Gastrocnemius medialis (tissue), 4 donors: ENCODE results near the gene USH1C. TPM values are rescaled to one million over a fixed set of nuclear protein-coding genes. Genes with fewer than 3 reads are reported as not detected.

Source experiments
- ATAC-seq, 2 donors: fragments of 150-250 bp; one replicate each; pipeline ENCODE4 v1.9.1; 2016
- DNase-seq, 2 donors: peaks; one replicate each; pipeline ENCODE4 v3.0.0-alpha.2; 2019
- H3K27ac ChIP-seq, 4 donors: fragments of 200-600 bp; sonication (generic); 1 replicate in 1 of 4; 2 replicates in 3 of 4; pipeline ENCODE4 v1.5.1; 2016 to 2018; ENCODE audit warnings: mild to moderate bottlenecking in 2 of 4, moderate library complexity in 1 of 4
- H3K27me3 ChIP-seq, 3 donors: fragments of 200-600 bp; sonication (generic) in 2 of 3; 1 replicate in 1 of 3; 2 replicates in 2 of 3; pipeline versions ENCODE4 v1.5.1 to v1.6.0; 2016 to 2019; ENCODE audit warnings: mild to moderate bottlenecking in 1 of 3, moderate library complexity in 1 of 3
- H3K36me3 ChIP-seq, 2 donors: fragments of 200-600 bp; sonication (generic) in 1 of 2; one replicate each; pipeline ENCODE4 v1.5.1; 2017 to 2018
- H3K4me1 ChIP-seq, 2 donors: fragments of 200-600 bp; sonication (generic) in 1 of 2; one replicate each; pipeline ENCODE4 v1.5.1; 2016 to 2017; ENCODE audit warnings: mild to moderate bottlenecking in 2 of 2
- H3K4me3 ChIP-seq, 4 donors: fragments of 200-600 bp; sonication (generic) in 3 of 4; 1 replicate in 1 of 4; 2 replicates in 3 of 4; pipeline ENCODE4 v1.5.1; 2016 to 2019; ENCODE audit warnings: mild to moderate bottlenecking in 2 of 4
- H3K9me3 ChIP-seq, 3 donors: fragments of 200-600 bp; sonication (generic) in 2 of 3; 1 replicate in 1 of 3; 2 replicates in 2 of 3; pipeline ENCODE4 v1.5.1; 2016 to 2019
- POLR2A ChIP-seq, 2 donors: fragments of 450-650 bp; IDR thresholded peaks; one replicate each; pipeline ENCODE4 v1.6.1; 2017; ENCODE audit warnings: antibody characterized with exemption in 2 of 2, mild to moderate bottlenecking in 2 of 2, moderate library complexity in 2 of 2
- in situ Hi-C, 4 donors: fragments of 200-750 bp; cut with MboI; loops; one replicate each; pipeline versions ENCODE4 v1.15.0 to v1.8.0; 2017; ENCODE audit warnings: low sequenced_read_pairs in 4 of 4
- intact Hi-C: fragments of 100-400 bp; cut with DNase I; formaldehyde crosslinking; loops from one replicate; pipeline ENCODE4 v1.15.1; 2023; ENCODE audit warnings: low total_unique reads
- total RNA-seq, 4 donors: library from RNA; depleted of rRNA; stranded (reverse); fragments of >200 nt; gene quantifications; one replicate each; pipeline versions ENCODE4 v1.1.0 to v1.2.3, GENCODE V29; 2016
- TF ChIP-seq, protein P1 (sequence below), 5 experiments: fragments of 450-650 bp in 3 of 5; fragments of 200-600 bp in 2 of 5; sonication (generic) in 2 of 5; IDR thresholded peaks in 4 of 5; conservative IDR thresholded peaks in 1 of 5; 1 replicate in 4 of 5; 2 replicates in 1 of 5; pipeline ENCODE4 v1.5.1; 2016 to 2019; ENCODE audit warnings: antibody characterized with exemption in 5 of 5, mild to moderate bottlenecking in 3 of 5, moderate library complexity in 3 of 5

Gene USH1C
- total RNA-seq, 4 donors from 2014 or later, result 0.78 TPM; not detected in 3

DNA sequence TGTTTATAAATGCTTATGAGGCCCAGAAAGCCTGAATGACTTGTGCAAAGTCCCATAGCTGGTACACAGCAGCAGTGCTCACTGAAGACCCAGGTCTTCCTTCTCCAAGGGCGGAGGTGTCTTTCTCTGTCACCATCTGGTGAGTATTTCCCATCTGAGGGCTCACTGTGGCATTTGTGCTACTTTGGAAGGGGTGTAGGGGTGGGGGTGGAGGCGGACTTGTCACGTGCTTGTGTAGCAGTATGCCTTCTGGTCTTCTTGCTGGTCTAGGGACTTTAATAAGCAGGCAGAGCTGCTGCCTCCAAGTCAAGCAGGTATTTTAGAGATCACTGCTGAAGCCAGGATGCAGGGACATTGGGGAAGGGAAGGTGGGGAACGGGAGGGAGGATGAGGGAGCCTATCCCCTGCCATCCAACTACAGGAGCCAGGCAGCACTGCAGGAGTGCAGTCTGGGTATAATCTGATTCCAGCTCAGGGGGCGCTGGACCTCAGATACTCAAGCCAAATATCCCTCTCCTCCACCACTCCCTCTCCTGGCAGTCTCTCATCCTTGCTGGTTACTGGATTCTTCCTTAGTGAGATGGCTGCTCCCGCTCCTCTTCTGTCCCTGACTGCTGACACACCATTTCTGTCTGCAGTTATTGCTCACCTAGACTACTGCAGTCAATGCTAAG, 71.0 kb downstream of the USH1C start:
- DNase-seq, result no peak
- no peak for ATAC-seq
- no peak for TF ChIP-seq POLR2A (IDR thresholded peaks at IDR 0.05)
- TF ChIP-seq, protein P1, sequence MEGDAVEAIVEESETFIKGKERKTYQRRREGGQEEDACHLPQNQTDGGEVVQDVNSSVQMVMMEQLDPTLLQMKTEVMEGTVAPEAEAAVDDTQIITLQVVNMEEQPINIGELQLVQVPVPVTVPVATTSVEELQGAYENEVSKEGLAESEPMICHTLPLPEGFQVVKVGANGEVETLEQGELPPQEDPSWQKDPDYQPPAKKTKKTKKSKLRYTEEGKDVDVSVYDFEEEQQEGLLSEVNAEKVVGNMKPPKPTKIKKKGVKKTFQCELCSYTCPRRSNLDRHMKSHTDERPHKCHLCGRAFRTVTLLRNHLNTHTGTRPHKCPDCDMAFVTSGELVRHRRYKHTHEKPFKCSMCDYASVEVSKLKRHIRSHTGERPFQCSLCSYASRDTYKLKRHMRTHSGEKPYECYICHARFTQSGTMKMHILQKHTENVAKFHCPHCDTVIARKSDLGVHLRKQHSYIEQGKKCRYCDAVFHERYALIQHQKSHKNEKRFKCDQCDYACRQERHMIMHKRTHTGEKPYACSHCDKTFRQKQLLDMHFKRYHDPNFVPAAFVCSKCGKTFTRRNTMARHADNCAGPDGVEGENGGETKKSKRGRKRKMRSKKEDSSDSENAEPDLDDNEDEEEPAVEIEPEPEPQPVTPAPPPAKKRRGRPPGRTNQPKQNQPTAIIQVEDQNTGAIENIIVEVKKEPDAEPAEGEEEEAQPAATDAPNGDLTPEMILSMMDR (IDR thresholded peaks at IDR 0.05 in 4 of 5, conservative IDR thresholded peaks at IDR 0.05 in 1 of 5), result no peak
- no peaks in the 10 kb centered on the region for H3K36me3 ChIP-seq
- no peaks in the 10 kb centered on the region for H3K9me3 ChIP-seq
- in situ Hi-C loops, result loop anchor here in 1 of 4 donors (10.0 kb wide), 1 partner anchor 88 kb away; the partner anchor contains the start of gene KCNJ11
- H3K27me3 ChIP-seq, result peaks cover 0 to 9% (median 0%) of the 10 kb centered on the region in 3 donors
- intact Hi-C loops, result no loop called here
- H3K4me1 ChIP-seq, result peaks cover 0 to 9% of the 10 kb centered on the region in 2 donors
- H3K4me3 ChIP-seq, result no peak overlapping the region
- H3K27ac ChIP-seq, result no peak overlapping the region

DNA sequence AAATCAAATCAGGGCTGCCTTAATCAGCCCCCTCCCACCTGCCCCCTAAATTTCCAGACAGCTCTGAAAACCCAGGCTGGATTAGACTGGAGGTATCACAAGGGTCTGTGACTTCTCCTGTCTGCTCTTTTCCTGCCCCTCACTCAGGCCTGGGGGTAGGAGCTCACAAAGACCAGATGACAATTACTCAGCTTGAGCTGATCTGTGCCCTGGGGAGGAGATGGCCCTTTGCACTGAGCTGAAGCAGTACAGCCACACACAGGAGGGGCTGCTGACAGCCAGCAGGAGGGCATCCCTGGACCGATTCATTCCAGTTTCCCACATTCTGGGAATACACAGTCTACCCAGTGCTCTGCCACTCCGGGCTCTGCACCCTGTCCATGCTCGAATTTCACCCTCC, 71.7 kb downstream of the USH1C start:
- Histone ChIP-seq H3K36me3 (no peaks in the 10 kb centered on the region), H3K27ac (no peak overlapping the region), H3K27me3 (peaks cover 0 to 9% (median 0%) of the 10 kb centered on the region in 3 donors), H3K4me3 (no peak overlapping the region), H3K4me1 (peaks cover 0 to 9% of the 10 kb centered on the region in 2 donors), H3K9me3 (no peaks in the 10 kb centered on the region)
- in situ Hi-C loops (loop anchor here in 1 of 4 donors (10.0 kb wide), 1 partner anchor 88 kb away; the partner anchor contains the start of gene KCNJ11), intact Hi-C loops (no loop called here)
- DNase-seq, result no peak
- no peak for TF ChIP-seq POLR2A (IDR thresholded peaks at IDR 0.05)
- TF ChIP-seq, protein P1 (IDR thresholded peaks at IDR 0.05 in 4 of 5, conservative IDR thresholded peaks at IDR 0.05 in 1 of 5), result no peak
- ATAC-seq, result no peak

DNA sequence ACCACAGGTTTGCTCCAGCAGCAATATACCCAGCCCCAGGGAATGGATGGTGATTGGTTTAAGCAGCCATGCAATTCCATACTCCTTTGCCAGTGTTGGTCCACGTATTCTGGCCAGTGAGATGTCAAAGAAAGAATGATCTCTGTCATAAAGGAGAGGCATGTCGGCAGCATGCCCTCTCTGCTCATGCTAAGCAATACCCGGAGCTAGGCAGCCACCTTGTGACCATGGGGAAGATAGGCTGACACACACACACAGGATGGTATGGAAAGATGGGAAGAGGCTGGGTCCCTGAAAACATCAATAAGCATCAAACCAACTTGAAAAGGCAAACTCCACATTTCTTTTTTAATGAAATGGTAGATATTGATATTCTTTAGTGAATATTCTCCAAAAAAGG, 72.7 kb downstream of the USH1C start:
- no peak for TF ChIP-seq POLR2A (IDR thresholded peaks at IDR 0.05)
- TF ChIP-seq, protein P1 (IDR thresholded peaks at IDR 0.05 in 4 of 5, conservative IDR thresholded peaks at IDR 0.05 in 1 of 5), result peak in 4 of 5 experiments; percentile 42 to 57 (median 48)
- H3K36me3 ChIP-seq, result no peaks in the 10 kb centered on the region

DNA sequence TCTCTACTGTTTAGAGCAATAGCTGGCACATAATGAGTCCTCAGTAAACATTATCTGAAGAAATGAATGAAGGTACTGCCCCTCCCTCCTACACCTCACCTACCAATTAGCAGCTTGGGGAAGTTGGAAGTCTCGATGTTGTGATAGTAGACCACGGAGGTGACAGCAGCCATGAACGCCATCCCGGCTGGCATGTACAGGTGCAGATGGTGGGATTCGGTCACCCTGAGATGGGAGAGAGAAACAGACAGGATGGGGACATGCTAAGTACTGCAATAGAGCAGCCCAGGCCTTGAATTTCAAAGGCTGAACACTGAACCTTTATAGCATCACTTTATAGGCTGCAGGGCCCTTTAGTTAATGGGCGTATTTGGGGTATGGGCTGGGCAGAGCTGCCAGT, 74.2 kb downstream of the USH1C start:
- Histone ChIP-seq H3K4me1 (no peaks in the 10 kb centered on the region), H3K36me3 (no peaks in the 10 kb centered on the region), H3K4me3 (no peak overlapping the region), H3K27ac (no peak overlapping the region), H3K27me3 (no peaks in the 10 kb centered on the region), H3K9me3 (no peaks in the 10 kb centered on the region)
- TF ChIP-seq, protein P1 (IDR thresholded peaks at IDR 0.05 in 4 of 5, conservative IDR thresholded peaks at IDR 0.05 in 1 of 5), result no peak
- no peak for TF ChIP-seq POLR2A (IDR thresholded peaks at IDR 0.05)
- DNase-seq, result no peak
- in situ Hi-C loops (loop anchor here in 1 of 4 donors (10.0 kb wide), 1 partner anchor 85 kb away; the partner anchor contains the start of gene KCNJ11), intact Hi-C loops (no loop called here)
- ATAC-seq, result no peak

More for the DNA sequence above, 72.7 kb downstream of the USH1C start:
- peaks cover 0 to 9% (median 0%) of the 10 kb centered on the region in 3 donors for H3K27me3 ChIP-seq
- no peaks in the 10 kb centered on the region for H3K9me3 ChIP-seq
- DNase-seq (peak; percentile 56 to 65), ATAC-seq (peak; percentile 89 to 93)
- in situ Hi-C loops, result loop anchor here in 1 of 4 donors (10.0 kb wide), 1 partner anchor 87 kb away; the partner anchor contains the start of gene KCNJ11
- peaks cover 0 to 9% of the 10 kb centered on the region in 2 donors for H3K4me1 ChIP-seq
- no peak overlapping the region for H3K27ac ChIP-seq
- no peak overlapping the region for H3K4me3 ChIP-seq
- intact Hi-C loops, result loop anchor here (1.0 kb wide), 1 partner anchor 87 kb away; no protein-coding TSS in a partner anchor
